H1 (cell line): ENCODE measurements around the gene SYPL1. TPM values are rescaled to one million over a fixed set of nuclear protein-coding genes. Genes with fewer than 3 reads are reported as not detected.

Experiments
- CTCF ChIA-PET: fragments of 300-600 bp; sonication (Branson Sonifier 250); formaldehyde crosslinking; loops from one replicate; lab custom pipeline; 2021; ENCODE audit not compliant: partially characterized antibody; lab: Charles Lee
- POLR2A ChIA-PET: fragments of 300-600 bp; sonication (Branson Sonifier 250); formaldehyde crosslinking; loops from one replicate; lab custom pipeline; 2021; ENCODE audit warnings: inconsistent platforms; ENCODE audit not compliant: partially characterized antibody; lab: Charles Lee
- DNase-seq, 2 experiments: peaks; one replicate each; pipeline versions ENCODE4 v3.0.0 to v3.0.0-alpha.2; 2010 to 2022; ENCODE audit warnings: low spot score in 2 of 2, low read depth in 1 of 2, mixed read lengths in 1 of 2
- FAIRE-seq: peaks from 2 replicates; lab custom pipeline; 2011; peaks lifted over from hg19 to GRCh38; lab: Jason Lieb, UNC
- H2AFZ ChIP-seq: 2 replicates; pipeline ENCODE4 v1.8.1; 2012; ENCODE audit warnings: low read length, inconsistent platforms
- H2AK5ac ChIP-seq: 2 replicates; pipeline ENCODE4 v1.6.1; 2013; ENCODE audit warnings: low read depth, low read length
- H2BK120ac ChIP-seq: replicated peaks from 2 replicates; pipeline ENCODE3; 2013; ENCODE audit warnings: low read depth, low read length, inconsistent platforms
- H2BK12ac ChIP-seq: 2 replicates; pipeline ENCODE4 v1.6.1; 2013; ENCODE audit warnings: low read depth, low read length
- H2BK15ac ChIP-seq: 2 replicates; pipeline ENCODE4 v1.6.1; 2013; ENCODE audit warnings: low read length
- H2BK20ac ChIP-seq: 2 replicates; pipeline ENCODE4 v1.6.1; 2013; ENCODE audit warnings: low read length
- H2BK5ac ChIP-seq: 2 replicates; pipeline ENCODE4 v1.6.1; 2013; ENCODE audit warnings: low read depth, low read length
- H3K14ac ChIP-seq: 2 replicates; pipeline ENCODE4 v1.6.1; 2013; ENCODE audit warnings: inconsistent platforms; ENCODE audit not compliant: insufficient read length
- H3K18ac ChIP-seq: 2 replicates; pipeline ENCODE4 v1.6.1; 2013; ENCODE audit warnings: low read length; ENCODE audit errors: extremely low read depth
- H3K23ac ChIP-seq: 2 replicates; pipeline ENCODE4 v1.6.1; 2013; ENCODE audit warnings: inconsistent platforms; ENCODE audit not compliant: insufficient read length
- H3K23me2 ChIP-seq: 2 replicates; pipeline ENCODE4 v1.6.1; 2013; ENCODE audit warnings: low read depth, low read length
- H3K27ac ChIP-seq: 2 replicates; pipeline ENCODE4 v1.6.1; 2011; ENCODE audit warnings: low read depth, low read length, inconsistent platforms
- H3K27me3 ChIP-seq, 4 experiments: replicated peaks in 1 of 4; 1 replicate in 1 of 4; 2 replicates in 3 of 4; pipeline versions ENCODE4 v1.6.1 to v1.8.1; 2011 to 2013; ENCODE audit warnings: low read length in 3 of 4, mild to moderate bottlenecking in 3 of 4, inconsistent platforms in 2 of 4, mixed read lengths in 2 of 4, moderate library complexity in 1 of 4; ENCODE audit not compliant: control insufficient read depth in 3 of 4, insufficient read depth in 3 of 4; ENCODE audit errors: extremely low read depth in 1 of 4
- H3K36me3 ChIP-seq, 4 experiments: 2 replicates each; pipeline versions ENCODE4 v1.6.1 to v1.8.1; 2011 to 2013; ENCODE audit warnings: mild to moderate bottlenecking in 4 of 4, low read length in 3 of 4, moderate library complexity in 2 of 4, control low read depth in 1 of 4, inconsistent platforms in 1 of 4; ENCODE audit not compliant: insufficient read depth in 4 of 4, control insufficient read depth in 2 of 4
- H3K4ac ChIP-seq: replicated peaks from 2 replicates; pipeline ENCODE3; 2013; ENCODE audit warnings: low read length, low read depth, mixed read lengths, inconsistent platforms; ENCODE audit not compliant: insufficient read length
- H3K4me1 ChIP-seq, 4 experiments: replicated peaks in 1 of 4; 1 replicate in 1 of 4; 2 replicates in 3 of 4; pipeline versions ENCODE4 v1.6.1 to v1.8.1; 2011 to 2013; ENCODE audit warnings: low read length in 3 of 4, inconsistent platforms in 2 of 4, mixed read lengths in 1 of 4; ENCODE audit not compliant: insufficient read depth in 4 of 4, control insufficient read depth in 3 of 4
- H3K4me2 ChIP-seq, 2 experiments: 2 replicates each; pipeline versions ENCODE4 v1.6.1 to v1.8.1; 2011 to 2013; ENCODE audit warnings: low read depth in 2 of 2, low read length in 2 of 2, control low read depth in 1 of 2, inconsistent platforms in 1 of 2, mild to moderate bottlenecking in 1 of 2; ENCODE audit not compliant: insufficient read depth in 1 of 2
- H3K4me3 ChIP-seq, 4 experiments: fragments of 200-600, 300-600 bp in 1 of 4; sonication (generic), shearing (Covaris generic), sonication (Bioruptor Twin) in 1 of 4; 2 replicates each; pipeline versions ENCODE4 v1.5.1 to v1.8.1; 2011 to 2016; ENCODE audit warnings: low read length in 4 of 4, low read depth in 3 of 4, control low read depth in 2 of 4, inconsistent platforms in 2 of 4, mild to moderate bottlenecking in 2 of 4, mixed read lengths in 1 of 4, moderate library complexity in 1 of 4; ENCODE audit not compliant: insufficient read depth in 2 of 4; ENCODE audit errors: extremely low read depth in 1 of 4
- H3K56ac ChIP-seq: replicated peaks from 2 replicates; pipeline ENCODE3; 2013; ENCODE audit warnings: low read depth, mild to moderate bottlenecking, mixed read lengths, low read length, inconsistent platforms; ENCODE audit not compliant: insufficient read length
- H3K79me1 ChIP-seq: 2 replicates; pipeline ENCODE4 v1.6.1; 2013; ENCODE audit warnings: low read depth, low read length, control low read depth
- H3K79me2 ChIP-seq, 2 experiments: 2 replicates each; pipeline versions ENCODE4 v1.6.1 to v1.8.1; 2012 to 2013; ENCODE audit warnings: low read length in 2 of 2, mild to moderate bottlenecking in 2 of 2, inconsistent platforms in 1 of 2; ENCODE audit not compliant: insufficient read depth in 2 of 2, control insufficient read depth in 1 of 2
- H3K9ac ChIP-seq, 4 experiments: replicated peaks in 1 of 4; 1 replicate in 1 of 4; 2 replicates in 3 of 4; pipeline versions ENCODE4 v1.6.1 to v1.8.1; 2011 to 2013; ENCODE audit warnings: low read depth in 3 of 4, low read length in 3 of 4, control low read depth in 2 of 4, mild to moderate bottlenecking in 2 of 4, moderate library complexity in 2 of 4, inconsistent platforms in 1 of 4; ENCODE audit errors: extremely low read depth in 1 of 4
- H3K9me3 ChIP-seq, 2 experiments: 2 replicates each; pipeline versions ENCODE4 v1.6.1 to v1.8.1; 2012 to 2013; ENCODE audit warnings: mild to moderate bottlenecking in 2 of 2, moderate library complexity in 2 of 2, control low read depth in 1 of 2, inconsistent platforms in 1 of 2, low read depth in 1 of 2, low read length in 1 of 2, mixed read lengths in 1 of 2; ENCODE audit not compliant: insufficient read depth in 2 of 2
- H4K20me1 ChIP-seq, 2 experiments: replicated peaks in 1 of 2; 2 replicates each; pipeline versions ENCODE3 to v1.8.1; 2011 to 2013; ENCODE audit warnings: inconsistent platforms in 2 of 2, low read length in 2 of 2, mild to moderate bottlenecking in 1 of 2; ENCODE audit not compliant: insufficient read depth in 2 of 2, control insufficient read depth in 1 of 2
- H4K5ac ChIP-seq: 2 replicates; pipeline ENCODE4 v1.6.1; 2013; ENCODE audit warnings: low read length, low read depth, mixed read lengths, inconsistent platforms; ENCODE audit not compliant: insufficient read length
- H4K8ac ChIP-seq: 2 replicates; pipeline ENCODE4 v1.8.0; 2013; ENCODE audit warnings: mild to moderate bottlenecking, moderate library complexity, low read length, inconsistent platforms; ENCODE audit not compliant: insufficient read depth; ENCODE audit errors: extremely low read depth
- H4K91ac ChIP-seq: replicated peaks from 2 replicates; pipeline ENCODE3; 2013; ENCODE audit warnings: low read length, mixed read lengths, inconsistent platforms; ENCODE audit not compliant: insufficient read length
- CHD1 ChIP-seq: IDR thresholded peaks from 2 replicates; pipeline ENCODE4 v1.6.1; 2012; ENCODE audit warnings: low read depth, low read length, improper control_type of control experiment
- EGR1 ChIP-seq: IDR thresholded peaks from 2 replicates; pipeline ENCODE4 v1.6.1; 2011; ENCODE audit warnings: low read depth, low read length, borderline replicate concordance
- MAFK ChIP-seq: IDR thresholded peaks from 2 replicates; pipeline ENCODE4 v1.6.1; 2012; ENCODE audit warnings: low read depth, mild to moderate bottlenecking, improper control_type of control experiment, low read length
- NANOG ChIP-seq: IDR thresholded peaks from 2 replicates; pipeline ENCODE4 v1.6.1; 2011; ENCODE audit warnings: low read length, low read depth, mild to moderate bottlenecking, inconsistent platforms; ENCODE audit not compliant: insufficient read depth, poor library complexity, severe bottlenecking
- RAD21 ChIP-seq, 2 experiments: IDR thresholded peaks in 1 of 2; conservative IDR thresholded peaks in 1 of 2; 2 replicates each; pipeline ENCODE4 v1.6.1; 2011; ENCODE audit warnings: low read depth in 2 of 2, low read length in 2 of 2, improper control_type of control experiment in 1 of 2, inconsistent platforms in 1 of 2, mild to moderate bottlenecking in 1 of 2, moderate library complexity in 1 of 2
- TAF1 ChIP-seq: IDR thresholded peaks from 2 replicates; pipeline ENCODE4 v1.6.1; 2011; ENCODE audit warnings: mild to moderate bottlenecking, low read depth, low read length
- WGBS, 2 experiments: shearing (Covaris generic) in 1 of 2; methylation state at CpG; one replicate each; pipeline versions ENCODE4 v1.1.6 to v1.1.7; 2013 to 2015; ENCODE audit warnings: low lambda C conversion rate in 2 of 2, mixed read lengths in 2 of 2, inconsistent platforms in 1 of 2, low coverage in 1 of 2, missing lambda C conversion rate in 1 of 2; ENCODE audit not compliant: insufficient replicate concordance in 2 of 2, insufficient coverage in 1 of 2, insufficient read length in 1 of 2; ENCODE audit errors: extremely low coverage in 1 of 2, missing lambda C conversion rate in 1 of 2; 5-methylcytosine and 5-hydroxymethylcytosine counted together
- polyA plus RNA-seq, 7 experiments: library from polyadenylated mRNA; depleted of rRNA in 3 of 7; stranded (reverse) in 5 of 7; unstranded in 2 of 7; fragments of >200 nt in 5 of 7; fragments of 200-250 nt in 2 of 7; gene quantifications; 1 replicate in 5 of 7; 2 replicates in 1 of 7; 4 replicates in 1 of 7; pipeline versions ENCODE4 v1.2.1 to v1.2.3, GENCODE V29; 2011 to 2013; ENCODE audit warnings: missing spikeins in 2 of 7, mixed read lengths in 2 of 7
- total RNA-seq: library from RNA; stranded (reverse); fragmentation: NEBNext Ultra II Directional; extraction: Animal tissue kit (Norgen Biotek cat#: 25700); gene quantifications from 2 replicates; pipeline ENCODE4 v1.2.1, GENCODE V29; 2021

Gene SYPL1
- total and polyA plus RNA-seq, 2 of the 8 experiments (the other 6 are each of a cell fraction or from before 2014, with no cell fraction given): 44.9 to 57.7 TPM

GRCh38 chr7:106102387-106102966 is 9.6 kb downstream of the SYPL1 start:
- H3K4me3 ChIP-seq: no peak overlapping the region
- no peak overlapping the region for H4K5ac ChIP-seq
- H4K91ac ChIP-seq: no peak overlapping the region
- no peak overlapping the region for H3K56ac ChIP-seq
- H3K27me3 ChIP-seq: no peaks in the 10 kb centered on the region
- FAIRE-seq (no peak), DNase-seq (no peak)
- peaks cover 0 to 3% (median 0%) of the 10 kb centered on the region in 4 experiments; a peak in 1 of 7 replicates for H3K4me1 ChIP-seq
- H3K14ac ChIP-seq: no peak overlapping the region
- H4K8ac ChIP-seq: no peak overlapping the region
- peaks cover 0 to 81% of the 10 kb centered on the region in 2 experiments; a peak in 2 of 4 replicates for H3K79me2 ChIP-seq
- WGBS, 2 experiments: 88% methylated on average over 6 of the region's 6 CpGs; no CpG with 5 or more reads in 1 of the 2 experiments
- ChIA-PET CTCF (interaction anchor here (1.0 to 2.1 kb wide), 3 partner anchors 9 to 61 kb away, joined by 3 to 8 read pairs (median 5); no protein-coding TSS in a partner anchor), POLR2A (interaction anchor here (0.7 to 1.0 kb wide), 2 partner anchors 9 to 19 kb away, joined by 3 to 6 read pairs; partner anchors contain the start of gene SYPL1)
- no peak overlapping the region for H2AK5ac ChIP-seq
- H2BK5ac ChIP-seq: no peak overlapping the region
- H4K20me1 ChIP-seq: no peaks in the 10 kb centered on the region
- H2AFZ ChIP-seq: no peak overlapping the region
- no peak overlapping the region for H3K23ac ChIP-seq
- no peak overlapping the region for H2BK120ac ChIP-seq
- H3K23me2 ChIP-seq: no peaks in the 10 kb centered on the region
- peaks cover 3% of the 10 kb centered on the region; the same call in 1 of the 2 replicates for H3K79me1 ChIP-seq
- no peak overlapping the region for H3K4ac ChIP-seq
- TF ChIP-seq CHD1 (no peak), EGR1 (no peak), TAF1 (no peak), MAFK (peak; percentile 43; the same call in 1 of the 2 replicates), RAD21 (IDR thresholded peaks at IDR 0.05 in 1 of 2, conservative IDR thresholded peaks at IDR 0.05 in 1 of 2; ENCODE audit: low read depth in 2 of 2, low read length in 2 of 2) (no peak), NANOG (no peak)
- H2BK15ac ChIP-seq: no peak overlapping the region
- H3K27ac ChIP-seq: no peak overlapping the region
- no peak overlapping the region for H2BK20ac ChIP-seq
- H3K4me2 ChIP-seq: no peak overlapping the region
- no peak overlapping the region for H3K9ac ChIP-seq
- no peak overlapping the region for H3K18ac ChIP-seq
- H2BK12ac ChIP-seq: no peak overlapping the region
- H3K36me3 ChIP-seq: peaks cover 0 to 8% (median 0%) of the 10 kb centered on the region in 4 experiments; a peak in 4 of 8 replicates
- no peaks in the 10 kb centered on the region for H3K9me3 ChIP-seq
